Uterus (tissue), 4 donors: ENCODE results near the gene PTPN13. TPM values are rescaled to one million over a fixed set of nuclear protein-coding genes. Genes with fewer than 3 reads are reported as not detected.

Experiments
- DNase-seq, 2 donors: peaks; one replicate each; pipeline ENCODE4 v3.0.0-alpha.2; 2019 to 2020
- H3K27ac ChIP-seq, 2 donors: fragments of 200-600 bp; sonication (generic); 1 replicate in 1 of 2; 2 replicates in 1 of 2; pipeline ENCODE4 v1.5.1; 2016 to 2018
- H3K27me3 ChIP-seq, 2 donors: fragments of 200-600 bp; sonication (generic); one replicate each; pipeline ENCODE4 v1.5.1; 2018 to 2019; ENCODE audit warnings: control low read depth in 1 of 2
- H3K36me3 ChIP-seq, 2 donors: fragments of 200-600 bp; sonication (generic); one replicate each; pipeline ENCODE4 v1.5.1; 2019; ENCODE audit warnings: control low read depth in 1 of 2
- H3K4me1 ChIP-seq, 2 donors: fragments of 200-600 bp; sonication (generic); one replicate each; pipeline ENCODE4 v1.5.1; 2018 to 2019; ENCODE audit warnings: control low read depth in 1 of 2
- H3K4me3 ChIP-seq, 2 donors: fragments of 200-600 bp; sonication (generic); 1 replicate in 1 of 2; 2 replicates in 1 of 2; pipeline ENCODE4 v1.5.1; 2018 to 2019; ENCODE audit warnings: mild to moderate bottlenecking in 1 of 2
- H3K9me3 ChIP-seq, 2 donors: fragments of 200-600 bp; sonication (generic); one replicate each; pipeline ENCODE4 v1.5.1; 2019; ENCODE audit warnings: control low read depth in 1 of 2
- CTCF ChIP-seq, 4 experiments: fragments of 200-600 bp in 2 of 4; fragments of 450-650 bp in 2 of 4; sonication (generic) in 2 of 4; IDR thresholded peaks; one replicate each; pipeline ENCODE4 v1.5.1; 2016 to 2019; ENCODE audit warnings: antibody characterized with exemption in 4 of 4, mild to moderate bottlenecking in 2 of 4, moderate library complexity in 1 of 4
- POLR2A ChIP-seq, 2 donors: fragments of 450-650 bp; IDR thresholded peaks; one replicate each; pipeline ENCODE4 v1.6.1; 2016; ENCODE audit warnings: antibody characterized with exemption in 2 of 2, mild to moderate bottlenecking in 1 of 2, moderate library complexity in 1 of 2
- intact Hi-C: fragments of 100-400 bp; cut with DNase I; formaldehyde crosslinking; loops from one replicate; pipeline ENCODE4 v1.15.1; 2023; ENCODE audit warnings: low total_unique reads
- total RNA-seq, 4 donors: library from RNA; depleted of rRNA in 3 of 4; stranded (reverse); fragments of >200 nt in 3 of 4; gene quantifications; one replicate each; pipeline versions ENCODE4 v1.1.0 to v1.2.4, GENCODE V29; 2014 to 2023
- donor health status: DM: yes; HTN: yes; CAD: no.

PTPN13 gene
- 10 to 100 TPM; 24.3 to 79.2 (median 37.9) TPM for total RNA-seq

- Histone ChIP-seq H3K9me3 (no peaks in the 10 kb centered on the region), H3K36me3 (no peaks in the 10 kb centered on the region), H3K27me3 (no peaks in the 10 kb centered on the region), H3K4me1 (no peaks in the 10 kb centered on the region), H3K27ac (peak within 1 kb of the TSS; percentile 91 to 95), H3K4me3 (peak within 1 kb of the TSS; percentile 86 to 87)
- TF ChIP-seq POLR2A (IDR thresholded peaks at IDR 0.05) (peak; percentile 84 to 93), CTCF (IDR thresholded peaks at IDR 0.05) (peak in 1 of 4 experiments; percentile 39)
- intact Hi-C loops = no loop called here
- peak; percentile 98 for DNase-seq
These were observed at the start of gene PTPN13 for GRCh38 chr4:86593688-86594558. PTPN13 (plus strand) TSS chr4:86594315; CDS start chr4:86635257, 40,942 bp downstream.

GRCh38 chr4:86547140-86547539 is 47.0 kb upstream of the PTPN13 start:
- TF ChIP-seq POLR2A (IDR thresholded peaks at IDR 0.05) (no peak), CTCF (IDR thresholded peaks at IDR 0.05) (no peak)
- no peak overlapping the region for H3K27ac ChIP-seq
- no peaks in the 10 kb centered on the region for H3K9me3 ChIP-seq
- H3K36me3 ChIP-seq = no peaks in the 10 kb centered on the region
- intact Hi-C loops = no loop called here
- H3K27me3 ChIP-seq = no peaks in the 10 kb centered on the region
- no peak for DNase-seq
- H3K4me1 ChIP-seq = no peaks in the 10 kb centered on the region
- H3K4me3 ChIP-seq = no peak overlapping the region

- Histone ChIP-seq H3K36me3 (no peaks in the 10 kb centered on the region), H3K27ac (no peak overlapping the region), H3K9me3 (no peaks in the 10 kb centered on the region), H3K4me3 (no peak overlapping the region), H3K27me3 (no peaks in the 10 kb centered on the region), H3K4me1 (no peaks in the 10 kb centered on the region)
- no peak for TF ChIP-seq POLR2A (IDR thresholded peaks at IDR 0.05)
- TF ChIP-seq CTCF (IDR thresholded peaks at IDR 0.05) = no peak
- intact Hi-C loops = no loop called here
- DNase-seq = no peak
These were observed 44.8 kb upstream of the PTPN13 start for GRCh38 chr4:86549163-86549788.

- DNase-seq = no peak
- no peak overlapping the region for H3K4me3 ChIP-seq
- H3K9me3 ChIP-seq = no peaks in the 10 kb centered on the region
- no peaks in the 10 kb centered on the region for H3K27me3 ChIP-seq
- intact Hi-C loops = no loop called here
- TF ChIP-seq CTCF (IDR thresholded peaks at IDR 0.05) = no peak
- no peak for TF ChIP-seq POLR2A (IDR thresholded peaks at IDR 0.05)
- H3K4me1 ChIP-seq = peaks cover 0 to 7% of the 10 kb centered on the region in 2 donors
- no peaks in the 10 kb centered on the region for H3K36me3 ChIP-seq
- H3K27ac ChIP-seq = no peak overlapping the region
These were observed 42.7 kb upstream of the PTPN13 start for GRCh38 chr4:86551387-86551786.

- no peak overlapping the region for H3K27ac ChIP-seq
- TF ChIP-seq POLR2A (IDR thresholded peaks at IDR 0.05) = no peak
- no peak for TF ChIP-seq CTCF (IDR thresholded peaks at IDR 0.05)
- DNase-seq = no peak
- H3K9me3 ChIP-seq = no peaks in the 10 kb centered on the region
- H3K4me1 ChIP-seq = peaks cover 0 to 9% of the 10 kb centered on the region in 2 donors
- no peak overlapping the region for H3K4me3 ChIP-seq
- no peaks in the 10 kb centered on the region for H3K27me3 ChIP-seq
- H3K36me3 ChIP-seq = no peaks in the 10 kb centered on the region
- intact Hi-C loops = no loop called here
These were observed 39.5 kb upstream of the PTPN13 start for GRCh38 chr4:86554646-86555045.
